GM06990 (cell line): ENCODE results near the gene CAPN3.
"Not testable (repeated sequence)": the region's sequence is repeated elsewhere in the genome, so short reads cannot be mapped to it uniquely, and the experiment has no call there.

Experiments used
- DNase-seq: peaks from one replicate; pipeline ENCODE4 v3.0.0-alpha.2; 2011; ENCODE audit not compliant: insufficient read length; ENCODE audit errors: extremely low read depth
- H3K27me3 ChIP-seq: replicated peaks from 2 replicates; pipeline ENCODE4 v1.6.0; 2011; ENCODE audit warnings: low read length; ENCODE audit not compliant: control insufficient read depth, insufficient read depth
- H3K36me3 ChIP-seq: 2 replicates; pipeline ENCODE4 v1.5.1; 2011; ENCODE audit warnings: low read length; ENCODE audit not compliant: control insufficient read depth, insufficient read depth
- H3K4me3 ChIP-seq: replicated peaks from 2 replicates; pipeline ENCODE4 v1.5.1; 2011; ENCODE audit warnings: low read depth, mild to moderate bottlenecking, control low read depth, low read length
- CTCF ChIP-seq: IDR thresholded peaks from 2 replicates; pipeline ENCODE4 v1.5.1; 2011; ENCODE audit warnings: low read length, control low read depth, mild to moderate bottlenecking, inconsistent platforms; ENCODE audit not compliant: insufficient read depth, poor library complexity, severe bottlenecking

CAPN3 gene

GRCh38 chr15:42324308-42324707 lies 35.0 kb upstream of the CAPN3 start:
- DNase-seq: no peak
- H3K27me3 ChIP-seq: no peaks in the 10 kb centered on the region
- H3K4me3 ChIP-seq: no peak overlapping the region
- TF ChIP-seq CTCF: no peak
- peaks cover 3% of the 10 kb centered on the region for H3K36me3 ChIP-seq

- no peak overlapping the region for H3K4me3 ChIP-seq
- no peak for DNase-seq
- peaks cover 6% of the 10 kb centered on the region for H3K36me3 ChIP-seq
- TF ChIP-seq CTCF: no peak
- no peaks in the 10 kb centered on the region for H3K27me3 ChIP-seq
Observed at GRCh38 chr15:42329161-42329560, 30.1 kb upstream of the CAPN3 start.

GRCh38 chr15:42329992-42330391 lies 29.3 kb upstream of the CAPN3 start:
- no peak for DNase-seq
- Histone ChIP-seq H3K4me3 (no peak overlapping the region), H3K27me3 (no peaks in the 10 kb centered on the region), H3K36me3 (peaks cover 6% of the 10 kb centered on the region)
- TF ChIP-seq CTCF: no peak

GRCh38 chr15:42331235-42331634 lies 28.1 kb upstream of the CAPN3 start:
- Histone ChIP-seq H3K36me3 (peaks cover 6% of the 10 kb centered on the region), H3K27me3 (no peaks in the 10 kb centered on the region), H3K4me3 (no peak overlapping the region)
- DNase-seq: no peak
- TF ChIP-seq CTCF: no peak

GRCh38 chr15:42332331-42332730 lies 27.0 kb upstream of the CAPN3 start:
- TF ChIP-seq CTCF: no peak
- DNase-seq: no peak
- Histone ChIP-seq H3K36me3 (peaks cover 5% of the 10 kb centered on the region; the same call in 1 of the 2 replicates), H3K4me3 (no peak overlapping the region), H3K27me3 (no peaks in the 10 kb centered on the region)

- H3K4me3 ChIP-seq: no peak overlapping the region
- DNase-seq: no peak
- H3K27me3 ChIP-seq: no peaks in the 10 kb centered on the region
- no peak for TF ChIP-seq CTCF
- peaks cover 6% of the 10 kb centered on the region for H3K36me3 ChIP-seq
Observed at GRCh38 chr15:42335074-42335473, 24.2 kb upstream of the CAPN3 start.

- not testable (repeated sequence) for H3K4me3 ChIP-seq, H3K27me3 ChIP-seq, H3K36me3 ChIP-seq, DNase-seq
Observed at GRCh38 chr15:42336650-42337049, 22.7 kb upstream of the CAPN3 start.

GRCh38 chr15:42337104-42337503 lies 22.2 kb upstream of the CAPN3 start:
- H3K36me3 ChIP-seq, H3K27me3 ChIP-seq, H3K4me3 ChIP-seq, DNase-seq: not testable (repeated sequence)
